K562 (cell line): ENCODE results near the gene MAN1B1. TPM values are rescaled to one million over a fixed set of nuclear protein-coding genes. Genes with fewer than 3 reads are reported as not detected.
A peak's percentile ranks its signal among the peaks of the same experiment; 100 is the strongest.

ENCODE experiments used
- CC2D1A ChIP-seq: fragments of 450-650 bp; IDR thresholded peaks from 2 replicates; pipeline ENCODE4 v1.6.1; 2017; ENCODE audit warnings: mild to moderate bottlenecking
- E4F1 ChIP-seq: fragments of 250-450 bp; sonication (Bioruptor Pico); IDR thresholded peaks from 2 replicates; pipeline ENCODE4 v1.5.0; 2021; ENCODE audit warnings: mild to moderate bottlenecking, borderline replicate concordance
- NFIC ChIP-seq: fragments of 450-650 bp; IDR thresholded peaks from 2 replicates; pipeline ENCODE4 v1.6.1; 2017; ENCODE audit warnings: mild to moderate bottlenecking, inconsistent platforms
- NR2C1 ChIP-seq, 2 experiments: fragments of 450-650 bp; IDR thresholded peaks; 2 replicates each; pipeline ENCODE4 v1.6.1; 2017; ENCODE audit warnings: mild to moderate bottlenecking in 2 of 2, antibody characterized with exemption in 1 of 2, inconsistent platforms in 1 of 2, missing compliant biosample characterization in 1 of 2, missing genetic modification characterization in 1 of 2
- NUFIP1 ChIP-seq: fragments of 450-650 bp; IDR thresholded peaks from 2 replicates; pipeline ENCODE4 v1.6.1; 2018; ENCODE audit not compliant: partially characterized antibody
- ZBTB17 ChIP-seq: fragments of 450-650 bp; formaldehyde crosslinking; IDR thresholded peaks from 2 replicates; pipeline ENCODE4 v1.4.0; 2020; ENCODE audit warnings: mild to moderate bottlenecking
- ZKSCAN8 ChIP-seq: fragments of 200-800 bp; sonication (Bioruptor generic); IDR thresholded peaks from 2 replicates; pipeline ENCODE4 v1.6.1; 2016; ENCODE audit warnings: missing genetic modification characterization, missing compliant biosample characterization
- ZNF609 ChIP-seq: sonication (generic); formaldehyde crosslinking; IDR thresholded peaks from 2 replicates; pipeline ENCODE4 v1.8.1; 2023; ENCODE audit warnings: missing genetic modification reagents, mild to moderate bottlenecking, borderline replicate concordance
- ZNF75A ChIP-seq: fragments of 450-650 bp; formaldehyde crosslinking; IDR thresholded peaks from 2 replicates; pipeline ENCODE4 v1.4.0; 2020; ENCODE audit warnings: mild to moderate bottlenecking
- polyA plus RNA-seq, 8 experiments: library from polyadenylated mRNA; depleted of rRNA in 4 of 8; stranded (reverse) in 5 of 8; unstranded in 3 of 8; fragments of >200 nt; fragmentation: Nextera tagmentation in 2 of 8; fragmentation: Illumina TruSeq in 1 of 8; extraction: Ambion mirVana in 2 of 8; extraction: Trizol in 1 of 8; gene quantifications; 2 replicates each; pipeline versions ENCODE4 v1.2.1 to v1.2.3, GENCODE V29; 2011 to 2014; ENCODE audit warnings: inconsistent platforms in 1 of 8, missing spikeins in 1 of 8
- total RNA-seq, 7 experiments: library from RNA; depleted of rRNA in 6 of 7; stranded (reverse); fragments of >200 nt in 6 of 7; fragmentation: Illumina TruSeq in 2 of 7; extraction: Trizol in 2 of 7; gene quantifications; 2 replicates each; pipeline versions ENCODE4 v1.2.1 to v1.2.3, GENCODE V29; 2011 to 2021; ENCODE audit warnings: low replicate concordance in 1 of 7

MAN1B1 gene
- total and polyA plus RNA-seq, 9 of the 15 experiments (the other 6 are each of a cell fraction or from before 2014, with no cell fraction given) = 0.55 to 36.6 (median 27.3) TPM

DNA sequence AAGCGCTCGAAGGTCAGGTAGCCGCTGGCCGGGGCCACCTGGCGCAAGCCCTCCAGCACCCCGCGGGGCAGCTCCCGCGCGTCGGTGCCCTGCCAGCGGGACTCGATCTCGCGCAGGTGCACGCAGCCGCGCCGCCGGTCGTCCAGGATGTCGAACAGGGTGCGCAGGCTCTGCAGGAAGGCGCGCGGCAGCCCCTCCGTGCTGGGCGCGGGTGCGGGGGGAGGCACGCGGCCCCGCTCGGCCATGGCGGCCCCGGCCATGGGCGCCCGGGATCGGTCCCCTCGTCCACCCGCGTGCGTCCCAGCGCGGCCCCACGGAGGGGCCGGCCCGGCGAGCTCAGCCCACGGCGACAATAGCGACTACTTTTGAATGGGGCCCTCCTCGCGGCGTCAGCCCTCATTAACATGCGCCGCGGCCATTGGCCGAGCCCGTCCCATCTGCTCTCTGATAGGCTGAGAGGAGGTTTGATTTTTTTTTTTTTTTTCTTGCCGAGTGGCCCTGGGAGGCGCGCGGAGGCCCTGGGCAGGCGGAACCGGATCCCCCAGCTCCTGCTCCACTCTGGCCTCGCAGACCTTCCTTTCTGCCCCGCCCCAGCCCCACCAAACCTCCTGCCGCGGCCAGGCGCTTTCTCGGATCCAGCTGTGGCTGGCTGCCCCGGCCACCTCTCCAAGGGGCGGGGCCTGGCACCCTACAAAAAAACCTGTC, 16.4 kb upstream of the MAN1B1 start, which contains the start of gene SAPCD2 (continued):
- TF ChIP-seq ZBTB17 (no peak), NUFIP1 (no peak), E4F1 (CRISPR knock-in tag) (no peak), NR2C1 (IDR thresholded peaks at IDR 0.05) (no peak), NR2C1 (tag; IDR thresholded peaks at IDR 0.05) (0 out of 2 replicates have a peak, but pooled peaks have one; percentile 23), NFIC (no peak; the same call in 1 of the 2 replicates), ZKSCAN8 (CRISPR knock-in tag) (no peak), ZNF75A (no peak), CC2D1A (no peak), ZNF609 (CRISPR knock-in tag) (no peak)
